ENCODE measurements around the gene SNX18.

SNX18 gene

DNA sequence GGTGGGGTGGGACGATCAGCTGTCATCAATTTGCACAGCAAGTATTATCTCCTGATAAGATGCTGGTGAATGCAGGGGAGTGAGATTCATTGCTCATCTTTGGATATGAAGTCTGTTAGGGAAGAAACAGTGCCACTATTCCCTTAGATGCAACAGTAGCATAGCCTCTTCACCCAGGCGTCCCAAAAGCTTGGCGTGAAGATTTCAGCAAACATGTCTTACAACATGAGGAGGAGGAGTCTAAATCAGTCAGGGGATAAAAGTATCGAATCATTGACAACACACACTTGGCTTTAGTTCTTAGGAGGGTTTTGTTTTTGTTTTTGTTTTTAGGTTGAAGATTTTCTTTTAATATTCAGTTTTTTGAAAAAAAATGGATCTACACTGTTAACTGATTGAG is 26.5 kb downstream of the SNX18 start:
- no peak for DNase-seq

DNA sequence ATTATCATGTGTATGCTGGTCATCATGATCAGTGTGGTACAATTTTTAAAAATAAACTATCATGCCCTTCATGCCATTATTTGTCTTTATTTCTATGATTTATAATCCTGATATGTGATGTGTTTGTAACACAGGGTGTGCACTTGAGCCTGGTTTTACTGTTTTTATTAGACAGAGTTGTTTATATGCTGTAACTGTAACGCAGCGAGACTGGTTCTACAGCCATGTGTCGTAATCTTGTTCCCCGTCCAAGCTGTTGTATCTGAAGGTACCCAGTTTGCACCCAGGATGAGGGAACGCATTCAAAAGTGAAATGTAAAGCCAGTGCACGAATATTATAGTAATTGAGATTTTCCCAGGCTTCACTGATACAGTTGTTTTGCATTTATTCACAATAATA is 28.2 kb downstream of the SNX18 start:
- DNase-seq: no peak

DNA sequence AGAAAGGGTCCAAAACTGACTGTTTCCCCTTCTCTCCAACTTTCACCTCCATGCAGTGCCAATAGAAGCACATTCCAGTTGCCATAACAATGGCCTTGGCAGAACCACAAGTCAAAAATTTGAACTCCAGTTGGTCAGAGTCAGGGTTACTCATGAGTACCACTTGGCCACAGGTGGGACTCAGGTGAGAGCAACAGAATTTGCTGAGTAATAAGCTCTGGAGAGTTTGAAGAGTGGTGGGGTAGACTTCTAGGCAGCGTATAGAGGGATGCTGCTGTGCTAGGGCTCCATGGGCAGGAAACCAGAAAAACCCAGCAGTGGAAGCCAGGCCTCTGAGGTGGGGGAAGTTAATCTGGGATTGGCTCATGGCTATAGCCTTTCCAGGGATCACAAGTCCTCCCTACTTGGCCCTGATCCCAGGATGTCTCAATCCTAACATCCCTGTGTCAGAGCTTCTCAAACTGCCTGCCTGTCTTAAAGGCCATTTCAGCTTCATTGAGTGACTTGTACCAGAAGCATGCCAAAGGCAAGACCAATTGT is 30.2 kb downstream of the SNX18 start:
- DNase-seq: no peak

DNA sequence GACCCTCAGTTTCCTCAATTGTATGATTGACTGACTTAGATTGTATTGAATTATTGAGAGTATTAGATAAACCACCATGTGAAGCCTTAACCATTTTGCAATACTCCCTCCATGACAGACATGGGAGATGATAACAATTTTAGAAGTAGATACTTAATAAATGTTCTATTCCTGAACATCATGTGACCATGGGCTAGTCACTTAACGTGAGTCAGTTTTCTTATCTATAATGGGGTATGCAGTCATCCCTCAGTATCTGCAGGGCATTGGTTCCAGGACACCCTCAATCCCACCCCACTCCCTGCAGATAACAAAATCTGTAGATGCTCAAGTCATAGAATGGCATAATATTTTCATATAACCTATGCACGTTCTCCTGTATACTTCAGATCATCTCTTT is 31.0 kb downstream of the SNX18 start:
- DNase-seq: no peak

DNA sequence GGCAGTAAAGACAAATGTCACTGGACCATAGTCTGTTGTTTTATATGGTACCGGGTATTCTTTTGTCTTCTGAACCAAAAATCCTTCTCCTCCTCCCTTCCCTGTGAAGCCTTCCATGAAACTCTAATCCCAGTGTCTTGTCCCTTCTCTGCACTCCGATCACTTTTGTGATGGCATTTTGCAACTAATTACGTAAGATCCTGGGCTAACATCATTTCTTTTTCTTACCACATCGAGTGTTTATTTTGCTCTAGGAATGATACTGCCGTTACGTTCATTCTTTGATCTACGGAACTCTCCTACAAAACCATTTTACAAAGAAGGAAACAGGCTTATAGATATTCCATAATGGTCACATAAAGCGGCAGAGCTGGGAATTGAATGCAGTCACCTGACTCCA is 33.7 kb downstream of the SNX18 start:
- no peak for DNase-seq

DNA sequence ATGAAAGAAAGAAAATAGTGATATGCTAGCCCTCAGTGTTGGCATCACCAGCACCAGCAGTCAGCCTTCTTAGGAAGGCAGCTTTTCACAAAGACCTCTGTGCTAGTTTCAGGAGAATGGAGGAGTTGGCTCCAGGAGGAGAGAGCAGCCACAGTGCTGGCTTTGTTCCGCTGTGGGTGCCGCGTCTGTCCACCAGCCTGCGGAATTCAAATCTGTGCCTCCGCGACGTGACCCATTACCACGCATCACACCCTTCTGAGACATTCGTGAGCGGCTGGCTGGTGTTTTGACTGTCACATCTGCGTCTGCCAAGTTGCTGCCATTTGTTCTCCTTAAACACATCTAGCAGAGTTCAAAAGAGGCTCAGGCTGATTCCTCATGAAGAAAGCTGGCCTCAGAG is 34.4 kb downstream of the SNX18 start:
- DNase-seq: no peak

DNA sequence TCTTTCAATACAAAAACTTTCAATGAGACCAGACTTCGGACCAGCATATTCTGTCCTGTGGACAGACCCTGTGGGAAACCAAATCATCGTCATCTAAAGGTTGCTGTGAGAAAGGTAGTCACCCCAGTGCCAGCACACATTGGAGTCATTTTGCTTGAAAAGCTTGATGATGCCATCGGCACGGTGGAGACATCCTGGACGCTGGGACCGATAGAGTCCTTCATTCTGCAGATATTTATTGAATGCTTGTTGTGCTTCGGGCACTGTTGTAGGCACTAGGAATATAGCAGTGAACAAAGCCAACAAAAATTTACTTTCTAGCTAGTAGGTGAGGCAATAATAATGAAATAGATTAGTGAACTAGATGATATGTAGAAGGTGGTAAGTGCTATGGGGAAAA is 34.9 kb downstream of the SNX18 start:
- DNase-seq: no peak

DNA sequence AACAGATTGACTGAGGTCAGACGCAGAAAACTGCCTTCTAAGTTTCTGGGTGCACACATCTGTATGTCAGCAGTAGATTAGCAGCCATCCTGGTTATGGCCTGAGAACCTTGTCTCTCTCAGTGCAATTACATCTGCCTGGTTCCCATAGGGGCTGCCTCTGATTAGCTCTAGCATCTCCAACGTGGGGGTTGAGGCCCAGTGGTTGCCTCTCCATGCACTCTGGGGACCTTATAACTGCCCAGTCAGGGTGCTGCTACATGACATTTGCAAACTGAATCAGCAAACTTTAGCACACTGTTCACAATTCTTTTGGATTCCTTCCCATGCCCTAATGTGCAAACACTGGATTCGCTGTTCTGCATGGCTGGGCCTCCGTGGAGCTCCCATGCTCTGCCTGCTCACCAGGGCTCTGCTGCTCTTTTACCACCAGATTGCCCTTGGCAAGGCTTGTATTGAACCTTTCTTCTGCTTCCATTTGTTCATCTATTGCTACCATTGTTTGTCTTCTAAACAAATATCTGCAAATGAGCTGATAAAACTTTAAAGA is 36.2 kb downstream of the SNX18 start:
- DNase-seq: no peak

DNA sequence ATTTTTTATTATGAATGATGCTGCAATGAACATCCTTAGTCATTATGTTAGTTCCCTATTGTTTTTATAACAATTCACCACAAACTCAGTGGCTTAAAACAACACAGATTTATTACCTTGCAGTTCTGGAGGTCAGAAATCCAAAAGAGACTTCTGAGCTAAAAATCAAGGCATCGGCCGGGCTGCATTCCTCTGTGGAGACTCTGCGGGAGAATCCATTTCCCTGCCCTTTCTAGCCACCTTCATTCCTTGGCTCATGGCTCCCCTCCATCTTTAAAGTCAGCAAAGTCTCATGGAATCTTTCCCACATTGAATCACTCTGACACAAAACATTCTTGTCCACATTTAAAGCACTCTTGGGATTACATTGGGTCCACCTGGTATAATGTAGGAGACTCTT is 38.6 kb downstream of the SNX18 start:
- no peak for DNase-seq

DNA sequence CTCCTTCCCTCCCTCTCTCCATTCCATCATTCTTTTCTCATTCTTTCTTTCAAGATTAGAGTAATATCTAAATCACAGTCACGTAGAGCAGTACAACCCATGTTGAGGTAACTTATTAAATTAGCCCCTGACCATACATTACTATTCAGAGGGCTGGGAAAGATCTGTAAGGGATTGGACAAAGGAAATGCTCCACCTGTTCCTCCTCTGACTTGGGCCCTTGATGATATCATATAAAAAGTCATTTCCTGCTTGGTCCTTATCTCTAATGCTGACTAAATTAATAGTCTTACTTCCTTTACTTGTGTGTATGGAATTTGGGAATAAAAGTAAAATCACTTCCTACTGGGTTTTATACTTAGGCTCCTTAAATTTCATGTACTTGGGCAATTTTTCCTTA is 40.8 kb downstream of the SNX18 start:
- DNase-seq: no peak

DNA sequence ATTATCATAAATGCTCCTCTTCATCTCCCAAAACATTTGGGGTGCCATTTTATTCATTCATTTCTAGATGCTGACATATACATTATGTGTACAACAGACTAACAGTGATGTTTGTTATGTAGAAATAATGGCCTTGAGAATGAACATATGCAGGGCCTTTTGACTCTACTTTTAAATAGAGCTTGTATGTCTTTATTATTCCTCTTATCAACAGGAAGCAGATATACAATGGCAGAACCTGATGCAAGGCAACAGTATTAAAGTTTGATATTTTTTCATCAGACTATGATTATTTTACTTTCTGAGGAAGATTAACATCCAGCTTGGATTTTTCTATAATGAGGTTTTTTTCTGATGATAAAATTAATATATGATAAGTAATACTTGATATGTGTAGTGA is 44.1 kb downstream of the SNX18 start:
- DNase-seq: no peak

DNA sequence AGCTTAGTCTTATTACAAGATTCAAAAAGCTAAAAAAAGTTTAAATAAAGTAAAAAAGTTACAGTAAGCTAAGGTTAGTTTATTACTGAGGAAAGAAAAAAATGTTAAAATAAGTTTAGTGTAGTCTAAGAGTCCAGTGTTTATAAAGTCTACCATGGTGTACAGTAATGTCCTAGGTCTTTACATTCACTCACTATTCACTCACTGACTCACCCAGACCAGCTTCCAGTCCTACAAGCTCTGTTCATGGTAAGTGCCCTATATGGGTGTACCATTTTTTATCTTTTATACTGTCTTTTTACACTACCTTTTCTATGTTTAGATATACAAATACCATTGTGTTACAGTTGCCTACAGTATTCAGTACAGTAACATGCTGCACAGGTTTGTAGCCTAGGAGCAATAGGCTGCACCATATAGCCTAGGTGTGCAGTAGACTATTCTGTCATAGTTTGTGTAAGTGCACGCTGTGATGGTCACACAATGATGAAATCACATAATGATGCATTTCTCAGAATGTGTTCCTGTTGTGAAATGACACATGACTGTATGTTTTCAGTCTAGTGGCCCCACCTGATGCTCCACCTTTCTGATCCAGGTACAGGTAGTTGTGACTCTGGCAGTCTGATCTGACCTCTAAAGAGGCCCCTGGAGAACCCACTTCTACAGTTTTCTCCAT is 45.7 kb downstream of the SNX18 start:
- DNase-seq: no peak

DNA sequence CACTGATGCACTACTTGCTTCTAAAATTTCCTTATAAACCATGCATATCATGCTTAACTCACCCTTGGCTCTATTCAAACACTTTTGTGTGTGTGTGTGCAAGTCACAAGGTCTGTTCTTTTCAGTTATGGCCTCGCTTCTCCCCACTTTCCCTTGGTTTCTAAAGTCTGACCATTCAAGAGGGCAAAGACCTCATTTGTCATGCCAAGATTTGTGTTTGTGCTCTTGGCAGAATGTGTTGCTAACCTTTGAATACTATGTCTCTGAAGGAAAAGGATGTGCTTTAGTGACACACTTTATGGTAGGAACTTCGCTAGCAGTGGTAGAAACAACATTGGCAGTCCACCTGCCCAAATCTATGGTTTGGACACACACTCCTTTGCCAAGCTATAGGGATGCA is 50.4 kb downstream of the SNX18 start:
- no peak for DNase-seq

DNA sequence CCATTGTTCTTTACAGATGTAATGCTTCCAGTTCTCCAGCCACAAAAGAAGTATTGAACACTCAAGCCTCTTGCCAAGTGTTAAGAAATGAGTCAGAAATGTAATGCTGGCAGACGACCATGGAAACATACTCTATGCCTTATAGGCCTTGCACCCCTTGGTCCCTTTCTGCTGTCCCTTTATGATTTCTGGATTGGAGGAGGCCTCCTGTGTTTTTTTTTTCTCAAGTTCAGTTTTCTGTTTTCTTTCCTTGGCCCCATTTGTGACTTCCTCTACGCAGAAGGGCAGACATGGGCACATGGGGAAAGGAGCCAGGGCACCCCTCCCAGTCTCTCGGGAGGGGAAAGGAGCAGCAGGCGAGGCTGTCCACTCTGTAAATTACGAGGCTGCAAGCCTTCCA is 53.4 kb downstream of the SNX18 start:
- no peak for DNase-seq

DNA sequence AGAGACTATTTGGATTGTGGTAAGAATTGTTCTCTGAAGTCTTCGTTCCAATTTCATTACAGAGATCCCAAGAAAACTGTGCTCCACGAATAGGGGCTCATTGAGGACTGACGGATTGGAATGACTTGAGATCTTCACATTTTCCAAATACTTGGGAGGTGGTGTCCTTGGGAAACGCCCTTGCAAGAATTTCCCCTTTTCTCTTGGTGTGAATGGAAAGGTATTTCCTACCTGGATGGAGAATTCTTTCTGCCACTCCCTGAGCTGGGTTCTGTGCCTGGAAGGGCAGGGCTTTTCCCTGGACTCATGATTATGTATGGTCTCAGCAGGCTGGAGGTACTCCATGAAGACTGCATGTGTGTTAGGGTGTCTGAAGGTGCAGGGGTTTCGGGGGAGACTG is 53.9 kb downstream of the SNX18 start:
- no peak for DNase-seq

DNA sequence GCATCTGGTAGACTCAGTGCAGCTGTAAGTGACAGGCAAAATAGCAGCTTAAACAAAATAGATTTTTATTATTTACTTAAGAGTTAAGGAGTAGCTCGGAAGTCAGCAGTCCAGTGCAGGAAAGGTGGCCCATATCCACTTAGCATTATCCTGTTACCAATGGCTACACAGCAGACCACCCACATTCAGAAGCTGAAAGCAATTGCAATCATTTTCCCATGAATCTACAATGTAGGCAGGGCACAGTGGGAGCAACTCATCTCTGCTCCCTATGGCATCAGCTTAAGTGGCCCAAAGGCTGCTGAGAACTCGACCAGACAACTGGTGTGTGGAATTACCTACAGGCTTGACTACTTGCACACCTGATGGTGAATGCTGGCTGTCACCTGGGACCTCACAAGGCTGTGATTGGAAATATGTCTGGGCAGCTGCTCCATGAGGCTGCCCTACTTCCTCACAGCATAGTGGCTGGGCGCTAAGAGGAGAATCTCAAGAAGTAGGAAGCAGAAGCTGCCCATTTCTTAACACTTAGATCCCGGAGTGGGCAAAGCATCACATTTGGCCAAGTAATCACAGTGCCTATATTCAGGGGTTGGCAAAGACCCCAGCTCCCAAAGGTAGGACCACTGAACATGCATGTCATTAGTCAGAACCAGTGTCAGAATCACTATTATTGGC is 56.4 kb downstream of the SNX18 start:
- DNase-seq: no peak

DNA sequence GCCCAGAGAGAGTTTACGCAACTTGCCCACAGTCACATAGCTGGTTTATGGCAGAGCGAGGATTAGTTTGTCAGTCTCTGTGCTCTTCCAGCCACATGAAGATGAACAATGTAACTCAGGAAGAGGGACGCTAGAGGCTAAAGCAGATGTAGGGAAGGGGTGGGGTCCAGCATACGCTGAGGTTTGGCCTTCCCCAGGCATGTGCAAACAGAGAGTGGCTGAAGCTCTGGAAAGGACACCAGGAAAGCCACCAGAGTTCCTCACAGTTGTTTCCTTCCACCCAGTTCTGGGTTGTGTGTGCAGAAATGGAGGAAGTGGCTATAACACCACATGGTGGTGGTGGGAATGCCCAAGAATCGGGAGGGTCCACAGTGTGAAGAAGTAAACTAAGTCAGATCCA is 60.0 kb downstream of the SNX18 start:
- no peak for DNase-seq

DNA sequence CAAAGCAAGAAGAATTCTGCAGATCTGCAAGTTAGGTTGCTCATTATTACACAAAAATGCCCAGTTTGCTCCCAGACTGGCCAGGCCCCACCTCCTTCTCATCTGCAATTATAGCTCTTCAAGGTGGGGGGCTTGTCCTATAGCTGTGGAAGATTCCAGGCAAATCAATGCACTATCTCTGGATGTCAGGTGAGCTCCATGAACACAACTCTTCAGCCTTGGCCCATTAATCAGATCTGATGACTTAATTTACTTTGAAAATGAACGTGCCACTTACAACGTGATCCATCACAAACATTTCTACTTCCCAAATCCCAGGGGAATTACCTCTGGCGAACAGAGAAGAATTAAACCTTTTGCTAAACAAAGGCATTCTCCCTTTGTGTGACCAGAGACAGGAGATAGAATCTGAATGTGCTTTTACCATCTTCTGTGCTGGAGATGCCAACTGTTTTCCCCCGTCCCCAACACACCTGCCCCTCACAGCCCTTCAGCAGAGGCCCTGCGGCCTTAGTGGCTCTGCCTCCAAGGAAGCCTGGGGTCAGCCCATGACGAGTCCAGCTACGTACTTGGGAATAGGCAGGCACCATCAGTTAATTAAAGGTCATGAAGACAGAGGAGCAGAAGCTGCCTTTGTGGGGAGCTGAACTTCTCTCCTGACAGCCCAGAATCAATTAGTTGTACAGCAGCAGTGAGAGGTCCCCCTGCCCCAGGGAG is 60.5 kb downstream of the SNX18 start:
- no peak for DNase-seq

DNA sequence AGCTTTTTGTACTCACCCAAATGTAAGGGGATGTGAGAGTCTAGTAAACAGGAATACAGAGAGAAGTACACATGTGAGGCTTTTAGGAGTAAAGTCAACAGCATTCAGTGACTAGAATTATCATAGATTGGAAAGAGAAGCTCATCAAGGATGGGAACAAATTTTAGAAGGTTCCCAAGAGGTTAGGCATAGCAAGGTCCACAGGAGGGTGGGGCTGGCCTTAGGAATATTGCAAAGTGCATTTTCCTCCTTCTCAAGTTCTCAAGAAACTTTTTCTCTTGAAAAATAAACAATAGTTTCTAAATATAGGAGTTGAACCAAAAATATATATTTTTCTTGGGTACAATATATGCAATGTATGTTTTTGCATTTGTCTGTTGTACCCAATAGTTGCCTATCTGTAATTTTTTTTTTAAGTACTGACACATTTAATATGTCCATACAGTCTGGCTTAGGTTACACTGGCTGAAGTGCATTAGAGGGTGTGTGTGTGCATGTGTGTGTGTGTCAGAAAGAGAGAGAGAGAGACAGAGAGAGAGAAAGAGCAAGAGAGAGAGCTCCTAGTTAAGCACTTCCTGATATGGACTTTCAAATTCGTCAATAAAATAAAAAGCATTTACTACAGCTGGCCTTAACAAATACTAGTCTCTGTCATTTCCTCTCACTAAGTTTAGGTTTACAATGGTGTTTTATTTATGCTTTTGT is 62.2 kb downstream of the SNX18 start:
- no peak for DNase-seq

DNA sequence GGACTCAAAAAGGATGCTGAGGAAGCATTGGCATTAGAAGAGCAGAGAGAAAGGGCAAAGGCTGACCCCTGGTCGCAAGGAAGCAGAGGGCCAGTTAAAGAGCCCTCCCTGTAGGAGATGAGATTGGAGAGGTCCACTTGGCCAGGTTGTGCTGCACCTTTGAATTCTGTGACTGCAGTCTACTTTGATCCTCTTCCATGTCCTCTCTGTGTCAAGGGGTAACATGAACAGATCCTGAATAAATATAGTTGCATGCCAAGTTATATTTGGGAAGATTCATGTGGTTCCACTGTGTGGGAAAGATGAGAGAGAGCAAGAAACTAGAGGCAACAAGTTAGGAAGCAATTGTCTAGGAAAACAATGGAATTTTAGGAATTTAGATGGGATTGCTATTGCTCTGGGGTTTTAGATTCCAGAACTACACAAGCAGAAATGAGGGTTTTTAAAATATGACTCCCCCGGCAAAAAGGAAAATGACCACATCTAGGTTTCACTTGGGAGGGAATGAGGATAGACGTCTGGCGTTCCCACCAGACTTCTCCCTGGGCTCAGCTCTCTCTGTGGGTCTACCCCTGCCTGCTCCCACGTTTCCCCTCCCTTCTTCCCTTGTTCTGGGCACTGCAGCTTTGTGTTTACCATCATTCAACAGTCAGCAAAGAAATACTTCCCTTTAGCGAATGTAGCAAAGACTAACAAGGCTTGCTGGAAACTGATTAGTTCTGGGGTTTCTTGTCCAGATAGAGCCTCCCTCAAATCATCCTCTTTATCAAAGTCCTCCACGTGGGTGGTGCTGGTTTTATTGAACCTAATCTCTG is 63.6 kb downstream of the SNX18 start:
- DNase-seq: no peak

DNA sequence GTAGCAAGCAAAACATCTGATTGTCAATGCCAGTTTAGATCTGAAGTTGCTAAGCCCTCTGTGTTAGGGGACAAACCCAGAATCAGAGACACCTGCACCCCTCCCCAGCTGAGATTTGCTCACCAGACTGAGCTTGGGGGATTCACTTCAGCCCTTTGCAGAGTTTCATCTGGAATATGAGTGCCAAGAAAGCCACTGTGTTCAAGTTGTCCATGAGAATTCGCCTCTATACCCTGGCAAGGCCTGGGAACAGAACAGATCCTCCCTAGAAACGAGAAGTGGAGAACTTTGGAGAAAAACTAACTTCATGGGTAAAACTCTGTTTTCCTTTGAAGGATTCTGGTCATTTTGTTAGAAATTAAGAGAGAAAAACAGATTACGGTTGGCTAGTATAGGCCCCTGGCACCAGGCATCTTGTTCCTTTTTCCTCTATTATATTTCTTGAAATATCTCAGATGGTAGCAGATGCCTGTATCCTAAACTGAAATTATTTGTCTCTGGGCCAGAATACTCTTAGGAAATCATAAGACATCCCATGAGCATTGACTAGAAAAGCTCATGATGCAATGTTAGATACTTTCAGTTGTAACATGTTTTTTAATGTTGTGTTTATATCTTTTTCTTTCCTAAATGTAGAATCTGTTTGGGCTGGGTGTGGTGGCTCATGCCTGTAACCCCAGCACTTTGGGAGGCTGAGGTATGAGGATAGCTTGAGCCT is 64.4 kb downstream of the SNX18 start:
- DNase-seq: no peak

DNA sequence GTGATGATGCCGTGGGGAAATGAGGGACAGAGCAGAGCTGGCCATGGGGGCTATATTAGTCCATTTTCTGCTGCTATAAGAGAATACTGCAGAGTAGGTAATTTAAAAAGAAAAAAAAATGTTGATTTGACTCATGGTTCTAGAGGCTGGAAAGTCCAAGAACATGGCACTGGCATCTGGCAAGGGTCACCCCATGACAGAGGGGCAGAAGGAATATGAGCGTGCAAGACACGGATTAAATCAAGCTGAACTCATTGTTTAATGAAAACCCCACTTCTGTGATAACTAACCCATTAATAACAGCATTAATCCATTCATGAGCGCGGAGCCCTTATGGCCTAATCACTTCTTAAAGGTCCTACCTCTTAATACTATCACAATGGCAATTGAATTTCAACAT is 68.8 kb downstream of the SNX18 start:
- no peak for DNase-seq

Measured in SHP77 treated with DMSO at 0.1 percent for 48 hours (cell line).